ENCODE measurements around the gene SCLT1.

SCLT1 gene

GRCh38 chr4:128840711-128841318, 252.5 kb downstream of the SCLT1 start:
- DNase-seq (ENCODE audit: low spot score): no peak

GRCh38 chr4:128837679-128838078, 255.7 kb downstream of the SCLT1 start:
- no peak for DNase-seq (ENCODE audit: low spot score)

- no peak for DNase-seq (ENCODE audit: low spot score)
These were observed 256.1 kb downstream of the SCLT1 start for GRCh38 chr4:128837198-128837597.

- no peak for DNase-seq (ENCODE audit: low spot score)
These were observed 257.7 kb downstream of the SCLT1 start for GRCh38 chr4:128835498-128836222.
